Suppressor macrophage treated with lipopolysaccharide for 4 hours (primary cell): ENCODE data around the gene SS18L1.

Experiments used
- DNase-seq: peaks from one replicate; pipeline ENCODE4 v3.0.0-alpha.2; 2020

SS18L1 gene

DNA sequence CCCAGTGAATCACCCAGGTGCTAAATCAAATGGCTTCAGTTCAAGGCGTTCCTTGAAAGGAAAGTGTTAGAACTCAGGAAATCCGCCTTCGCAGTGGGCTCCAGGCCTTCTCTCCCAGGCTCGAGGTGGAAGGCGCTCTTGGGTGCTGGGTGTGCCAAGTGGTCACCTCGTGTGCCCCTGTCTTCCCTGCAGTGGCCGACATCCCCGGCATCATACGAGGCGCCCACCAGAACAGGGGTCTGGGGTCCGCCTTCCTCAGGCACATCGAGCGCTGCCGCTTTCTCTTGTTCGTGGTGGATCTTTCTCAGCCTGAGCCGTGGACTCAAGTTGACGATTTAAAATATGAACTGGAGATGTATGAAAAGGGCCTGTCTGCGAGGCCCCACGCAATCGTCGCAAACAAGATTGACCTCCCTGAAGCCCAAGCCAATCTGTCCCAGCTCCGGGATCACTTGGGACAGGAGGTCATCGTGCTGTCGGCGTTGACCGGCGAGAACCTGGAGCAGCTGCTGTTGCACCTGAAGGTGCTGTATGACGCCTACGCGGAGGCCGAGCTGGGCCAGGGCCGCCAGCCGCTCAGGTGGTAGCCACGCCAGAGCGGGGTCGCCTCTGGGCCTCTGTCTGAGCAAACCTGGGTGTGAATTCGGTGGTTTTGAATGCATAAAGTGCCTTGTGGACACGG is 57.1 kb downstream of the SS18L1 start:
- DNase-seq = no peak

DNA sequence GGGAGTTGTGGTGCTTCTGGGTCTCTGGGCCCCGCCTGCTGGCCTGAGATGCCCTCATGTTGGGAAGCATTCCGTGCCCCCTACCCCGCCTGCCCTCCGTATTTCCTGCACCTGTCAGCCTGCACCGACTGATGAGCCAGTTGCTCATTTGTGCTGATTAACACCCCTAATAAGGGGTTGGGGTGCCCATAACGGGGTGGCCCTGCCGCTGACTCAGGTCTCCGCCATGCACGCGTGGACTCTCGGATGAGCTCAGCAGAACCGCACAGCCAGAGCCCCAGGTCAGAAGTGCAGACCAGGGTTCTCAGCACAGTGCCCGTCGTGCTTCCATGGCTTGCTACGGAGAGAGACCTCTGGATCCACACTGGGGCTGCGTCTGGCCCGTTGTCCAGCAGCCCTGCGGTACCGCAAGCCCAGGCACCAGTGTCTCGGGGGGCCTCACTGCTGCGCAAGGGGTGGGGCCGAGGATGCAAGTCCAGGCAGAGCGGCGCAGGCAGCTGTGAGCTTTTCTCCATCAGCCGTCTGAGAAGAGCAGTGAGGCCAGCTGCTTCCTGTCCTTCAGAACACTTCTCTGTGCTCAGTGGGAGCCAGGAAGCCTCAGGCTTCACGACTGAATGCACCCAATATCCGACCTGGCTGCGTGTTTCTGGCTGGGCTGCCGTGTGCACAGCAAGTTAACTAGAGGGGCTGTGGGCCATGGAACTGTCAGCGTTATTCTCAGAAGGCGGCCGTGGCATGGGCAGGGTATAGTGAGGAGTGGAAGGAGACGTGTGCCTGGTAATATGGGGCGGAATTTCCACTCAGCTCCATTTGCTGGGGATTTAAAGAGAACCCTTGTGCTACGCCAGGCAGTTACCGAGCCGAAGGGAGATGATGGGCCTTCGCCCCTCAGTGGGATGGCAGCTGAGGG is 57.9 kb downstream of the SS18L1 start:
- DNase-seq = no peak

DNA sequence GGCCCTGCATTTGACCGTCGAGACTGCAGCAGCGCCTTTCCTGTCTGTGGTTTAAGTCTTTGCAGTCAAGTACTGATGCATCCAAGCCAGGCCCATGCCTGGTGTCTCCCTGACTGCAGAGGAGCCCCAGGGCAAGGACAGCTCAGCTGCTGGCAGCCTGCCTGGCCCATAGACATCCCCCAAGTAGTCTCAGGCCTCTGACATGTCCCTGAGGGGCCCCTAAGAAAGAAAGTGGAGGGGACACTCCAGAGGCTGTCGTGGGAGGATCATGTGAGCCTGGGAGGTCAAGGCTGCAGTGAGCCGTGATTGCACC is 58.5 kb downstream of the SS18L1 start:
- DNase-seq = no peak

DNA sequence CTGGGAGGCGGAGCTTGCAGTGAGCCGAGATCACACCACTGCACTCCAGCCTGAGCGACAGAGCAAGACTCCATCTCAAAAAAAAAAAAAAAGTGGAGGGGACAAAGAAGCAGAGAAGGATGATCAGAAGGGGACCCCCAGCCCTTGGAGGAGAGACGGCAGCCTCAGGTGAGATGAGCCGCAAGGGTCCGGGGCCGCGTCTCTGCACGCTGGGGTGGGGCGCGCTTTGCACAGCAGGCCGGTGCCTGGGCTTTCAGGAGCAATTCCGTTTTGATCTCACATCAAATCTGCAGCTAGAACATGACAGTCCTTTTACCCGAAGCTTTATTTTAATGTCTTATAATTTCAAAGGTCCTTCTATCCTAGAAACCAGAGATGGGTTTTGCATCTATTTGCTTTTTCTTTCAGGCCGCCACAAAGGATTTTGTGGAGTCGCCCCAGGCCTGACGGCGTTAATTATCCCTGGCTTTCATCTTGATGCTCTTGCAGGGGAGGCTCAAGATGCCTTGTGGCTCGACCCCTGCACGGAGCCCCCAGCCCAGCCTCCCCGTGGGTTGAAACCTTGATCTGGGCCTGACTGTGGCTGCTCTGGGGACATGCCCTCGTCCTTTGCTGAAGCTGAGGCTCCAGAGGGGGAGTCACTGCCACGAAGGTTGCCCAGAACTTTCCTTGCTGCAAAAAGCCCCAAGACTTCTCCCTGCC is 59.3 kb downstream of the SS18L1 start:
- no peak for DNase-seq

DNA sequence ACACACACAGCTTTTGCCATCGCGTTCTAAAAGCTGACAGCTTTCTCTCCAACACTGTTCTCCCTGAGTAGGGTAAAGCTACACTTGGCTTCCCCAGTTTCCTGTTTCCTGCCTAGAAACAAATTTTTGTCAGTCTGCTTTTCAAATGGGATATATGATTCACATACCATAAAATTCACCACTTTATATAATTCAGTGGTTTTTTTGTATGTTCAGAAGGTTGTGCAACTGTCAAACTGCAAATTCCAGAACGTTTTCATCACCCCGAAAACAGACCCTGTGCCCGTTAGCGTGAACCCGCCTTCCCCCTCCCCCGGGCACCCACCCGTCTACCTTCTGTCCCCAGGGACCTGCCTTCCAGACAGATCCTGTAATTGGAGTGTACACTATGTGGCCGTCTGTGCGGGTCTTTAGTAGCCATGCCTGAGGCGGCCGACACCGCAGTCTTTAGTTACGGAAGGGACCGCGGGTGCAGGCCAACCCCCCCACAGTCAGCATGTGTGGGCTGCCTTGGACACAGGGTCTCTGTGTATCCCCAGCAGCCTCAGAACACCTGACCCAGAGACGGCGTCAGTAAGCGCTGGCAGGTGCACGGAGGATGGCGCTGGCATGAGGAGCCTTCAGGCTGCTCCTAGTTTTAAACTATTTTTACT is 59.9 kb downstream of the SS18L1 start:
- DNase-seq = no peak

DNA sequence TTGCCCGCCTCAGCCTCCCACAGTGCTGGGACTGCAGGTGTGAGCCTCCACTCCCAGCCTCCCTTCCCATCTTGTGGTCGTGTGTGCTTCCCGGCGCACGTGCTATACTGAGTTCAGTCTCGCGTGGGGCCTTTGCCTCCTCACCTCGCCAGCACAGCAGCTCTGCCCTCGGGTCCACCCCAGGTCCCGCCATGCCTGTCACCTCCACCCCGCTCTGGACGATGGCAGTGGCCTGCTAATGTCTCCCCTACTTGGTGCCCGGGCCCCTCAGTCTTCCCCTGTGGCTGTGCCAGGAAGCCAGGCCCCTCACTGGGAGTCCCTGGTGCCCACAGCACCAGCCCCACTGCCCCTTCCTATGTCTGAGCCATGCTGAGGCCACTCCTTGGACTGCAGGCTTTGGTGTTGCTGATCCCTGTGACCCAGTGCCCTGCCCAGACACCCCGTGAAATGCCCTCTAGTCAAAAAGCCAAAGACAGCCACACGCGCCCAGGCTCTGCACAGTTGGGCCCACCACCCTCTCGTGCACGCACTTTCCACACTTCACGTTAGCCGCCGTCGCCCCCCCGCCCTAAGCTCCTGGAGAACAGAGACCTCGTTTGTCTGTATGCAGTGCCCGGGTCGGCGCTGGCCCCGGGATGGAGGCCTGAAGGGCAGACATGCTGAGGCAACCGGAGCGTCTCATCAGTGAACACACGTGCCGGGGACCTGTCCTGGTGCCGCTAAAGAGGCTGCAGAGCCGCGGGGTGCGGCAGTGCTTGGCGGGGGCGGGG is 62.2 kb downstream of the SS18L1 start:
- no peak for DNase-seq

DNA sequence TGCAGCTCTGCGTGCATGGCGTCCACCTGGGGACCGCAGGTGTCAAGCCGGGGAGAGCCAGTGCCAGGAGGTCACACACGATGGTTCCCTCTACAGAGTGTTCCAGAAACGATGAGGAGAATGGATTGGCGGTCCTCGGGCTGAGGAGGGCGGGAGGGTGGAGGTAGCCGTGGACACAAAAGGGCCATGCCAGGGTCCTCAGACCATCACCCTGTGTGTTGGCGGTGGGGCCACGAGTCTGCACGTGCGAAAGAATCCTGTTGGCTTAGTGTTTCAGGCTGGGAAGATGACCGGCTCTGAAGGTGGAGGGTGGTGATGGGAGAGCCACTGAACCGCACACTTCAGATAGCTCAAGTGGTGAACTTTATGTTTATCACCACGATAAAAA is 62.8 kb downstream of the SS18L1 start:
- no peak for DNase-seq

DNA sequence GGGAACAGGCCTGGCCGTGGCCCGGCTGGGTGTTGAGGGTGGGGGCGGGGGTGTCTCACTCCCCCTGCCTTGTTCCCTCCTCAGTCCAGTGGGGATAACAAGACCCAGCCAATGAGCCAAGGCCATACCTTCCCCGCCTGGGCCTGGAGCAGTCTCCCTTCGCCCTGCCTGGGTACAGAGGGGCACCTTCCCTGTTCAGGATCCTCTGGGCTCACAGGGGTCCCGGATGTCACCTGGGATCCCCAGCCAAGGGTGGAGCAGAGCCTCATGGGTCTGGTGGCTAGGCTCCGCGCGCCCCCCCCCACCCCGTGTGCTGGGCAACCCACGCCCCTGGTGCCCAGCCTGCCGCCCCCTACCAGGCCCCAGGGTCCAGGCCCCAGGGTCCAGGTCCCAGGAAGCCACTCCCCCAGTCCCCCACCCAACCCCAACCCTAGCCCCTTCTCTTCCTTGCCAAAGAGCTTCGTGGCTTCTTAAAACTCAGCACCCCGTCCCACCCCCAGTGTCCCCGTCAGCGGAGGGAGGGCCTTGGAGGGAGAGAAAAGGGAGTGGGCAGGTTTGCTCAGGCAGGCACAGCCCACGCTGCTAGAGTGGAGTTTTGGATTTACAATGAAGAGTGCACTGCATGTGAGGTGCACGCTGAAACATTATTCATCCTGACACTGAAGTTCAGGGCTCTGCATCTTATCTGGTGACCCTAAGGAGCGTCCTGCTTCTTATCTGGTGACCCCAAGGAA is 64.7 kb downstream of the SS18L1 start:
- no peak for DNase-seq

DNA sequence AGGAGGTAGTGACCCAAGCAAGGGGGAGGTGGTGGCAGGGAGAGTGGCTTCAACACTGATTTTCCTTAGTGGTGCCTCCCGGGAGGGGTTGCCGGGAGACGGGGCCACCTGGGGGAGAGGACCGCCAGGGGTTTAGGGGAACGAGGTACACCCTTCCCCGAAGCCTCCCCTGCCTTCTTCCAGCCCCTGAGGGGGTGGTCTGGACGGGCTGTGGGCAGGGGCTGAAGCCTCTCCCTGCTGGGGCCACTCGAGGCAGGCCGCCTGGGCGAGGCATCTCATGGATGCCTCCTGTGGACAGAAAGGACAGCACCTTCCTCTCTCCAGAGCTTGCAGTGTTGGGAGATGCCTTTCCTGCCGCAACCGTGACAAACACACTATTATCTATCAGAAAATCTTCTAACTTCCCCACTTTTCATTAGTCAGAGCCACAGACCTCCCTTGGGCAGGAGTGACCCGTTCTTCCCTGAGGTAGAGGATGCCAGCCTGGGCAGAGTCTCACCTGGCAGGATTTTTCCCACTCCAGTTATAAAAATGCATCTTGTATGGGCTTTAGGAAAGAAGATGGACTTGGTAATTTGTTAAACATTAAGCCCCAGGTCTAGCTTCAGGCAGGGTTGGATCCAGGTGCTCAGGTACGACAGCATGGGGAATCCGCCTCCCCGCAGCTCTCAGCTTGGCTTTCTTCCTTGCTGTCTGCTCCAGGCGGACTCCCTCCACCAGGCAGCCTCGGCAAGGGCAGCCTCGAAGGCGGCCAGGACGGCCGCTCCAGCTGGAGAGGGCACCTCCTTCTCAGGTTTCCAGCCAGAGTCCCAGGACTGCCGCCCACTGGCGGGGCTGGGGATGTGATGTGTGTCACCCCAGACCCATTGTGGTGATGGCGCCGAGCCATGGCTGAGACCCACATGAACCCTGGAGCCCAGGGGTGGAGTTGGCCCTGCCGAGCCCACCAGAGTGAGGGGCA is 65.5 kb downstream of the SS18L1 start:
- no peak for DNase-seq

DNA sequence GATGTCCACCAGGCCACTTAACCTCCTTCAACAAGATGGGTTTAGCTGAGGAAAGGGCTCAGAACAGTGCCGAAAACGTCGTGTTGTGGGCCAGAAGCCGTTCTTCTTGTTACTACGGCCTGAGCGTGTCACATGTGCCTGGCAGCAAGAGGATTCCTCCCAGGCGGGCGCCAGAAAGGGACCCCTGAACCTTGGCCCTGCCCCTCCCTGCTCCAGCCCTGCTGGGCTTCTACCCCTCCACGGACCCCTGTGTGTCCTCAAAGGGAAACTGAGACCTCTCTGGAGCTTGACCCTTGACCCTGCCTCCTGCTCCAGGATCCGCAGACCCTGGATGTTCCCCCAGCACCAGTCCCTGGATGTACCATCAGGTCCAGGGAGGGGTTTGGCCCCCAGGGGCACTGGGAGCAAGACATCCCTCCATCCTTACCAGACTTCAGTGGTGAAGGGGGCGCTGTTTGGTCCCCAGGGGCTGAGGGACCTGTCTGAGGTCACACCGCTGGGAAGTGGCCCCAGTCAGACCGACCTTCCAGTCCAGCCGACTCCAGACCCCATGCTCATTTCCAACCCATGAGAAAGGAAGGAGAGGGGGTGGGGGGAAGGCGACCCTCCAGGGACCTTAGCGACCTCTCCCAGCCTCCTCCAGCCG is 66.4 kb downstream of the SS18L1 start:
- no peak for DNase-seq

DNA sequence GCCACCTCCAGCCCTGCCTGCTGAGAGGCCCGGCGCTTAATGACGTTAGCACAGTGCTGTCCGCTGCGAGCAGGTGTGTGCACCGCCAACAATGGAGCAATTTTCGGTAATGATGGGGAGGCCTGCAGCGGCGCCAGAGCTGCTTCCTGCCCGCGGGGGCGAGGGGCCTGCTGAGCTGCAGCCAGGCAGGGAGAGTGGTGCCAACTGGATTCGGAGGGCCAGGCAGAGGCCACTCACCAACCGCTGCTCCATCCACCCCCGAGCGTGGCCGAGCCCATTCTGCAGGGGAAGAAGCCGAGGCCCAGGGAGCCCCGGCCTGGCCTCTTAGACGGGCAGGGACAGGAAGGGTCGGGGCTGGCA is 66.9 kb downstream of the SS18L1 start:
- no peak for DNase-seq

DNA sequence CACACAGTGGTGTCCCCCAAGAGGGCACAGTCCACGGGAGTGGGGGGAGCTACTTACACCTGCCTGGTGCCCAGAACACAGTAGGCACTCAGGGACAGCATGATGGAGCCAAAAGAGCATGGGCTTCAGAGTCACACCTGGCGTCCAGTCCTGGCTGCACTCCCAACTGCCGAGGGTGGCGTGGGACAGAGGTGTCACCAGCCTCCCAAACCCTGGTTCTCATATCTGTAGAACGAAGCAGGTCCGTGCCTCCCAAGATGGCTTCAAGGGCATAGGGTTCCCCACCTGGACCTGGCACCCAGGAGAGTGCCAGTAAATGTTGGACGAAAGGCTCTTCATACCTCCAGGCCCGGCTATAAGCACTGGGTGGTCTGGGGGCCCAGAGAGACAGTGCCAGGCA is 67.6 kb downstream of the SS18L1 start:
- no peak for DNase-seq

DNA sequence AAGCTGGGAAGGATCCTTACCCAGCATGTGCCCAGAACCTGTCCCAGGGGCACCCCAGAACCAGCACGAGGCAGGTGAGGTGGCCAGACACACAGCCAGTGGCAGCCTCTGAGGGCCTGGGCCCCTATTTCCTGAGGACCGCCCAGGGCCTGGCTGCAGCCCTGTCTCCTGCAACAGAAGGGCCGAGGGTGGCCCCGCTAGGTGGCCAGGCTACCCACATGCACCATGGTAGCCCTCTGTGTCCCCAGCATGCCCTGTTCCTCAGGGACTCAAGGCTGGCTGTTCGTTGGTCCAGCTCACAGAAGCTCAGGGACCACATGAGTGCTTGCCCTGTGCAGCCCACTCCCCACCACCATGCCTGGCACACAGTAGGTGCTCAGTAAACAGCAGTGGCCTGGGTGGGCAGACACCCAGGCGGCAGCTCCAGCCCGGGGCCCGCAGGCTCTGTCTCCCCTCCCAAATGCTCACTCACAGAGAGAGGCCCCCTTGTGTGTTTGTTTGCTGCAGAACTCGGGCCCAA is 68.3 kb downstream of the SS18L1 start:
- DNase-seq = no peak

DNA sequence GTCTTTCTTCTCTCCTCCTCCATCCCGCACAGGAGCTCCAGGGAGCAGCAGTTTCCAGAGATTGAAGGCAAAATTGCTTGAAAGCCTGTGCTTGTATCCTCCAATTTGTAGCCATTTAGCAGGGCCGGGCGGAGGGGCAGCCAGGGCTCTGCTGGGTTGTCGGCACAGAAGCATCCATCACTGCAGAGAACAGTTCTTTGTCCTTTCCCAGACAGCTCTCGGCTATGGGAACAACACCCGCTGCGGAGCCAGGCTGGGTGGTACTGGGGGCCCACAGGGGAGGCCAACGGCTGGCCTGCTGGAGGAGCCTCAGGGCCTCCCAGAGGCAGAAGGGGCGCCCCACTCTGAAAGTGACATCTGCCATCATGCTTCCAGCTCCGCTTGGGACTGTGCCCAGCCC is 68.7 kb downstream of the SS18L1 start:
- DNase-seq = no peak

DNA sequence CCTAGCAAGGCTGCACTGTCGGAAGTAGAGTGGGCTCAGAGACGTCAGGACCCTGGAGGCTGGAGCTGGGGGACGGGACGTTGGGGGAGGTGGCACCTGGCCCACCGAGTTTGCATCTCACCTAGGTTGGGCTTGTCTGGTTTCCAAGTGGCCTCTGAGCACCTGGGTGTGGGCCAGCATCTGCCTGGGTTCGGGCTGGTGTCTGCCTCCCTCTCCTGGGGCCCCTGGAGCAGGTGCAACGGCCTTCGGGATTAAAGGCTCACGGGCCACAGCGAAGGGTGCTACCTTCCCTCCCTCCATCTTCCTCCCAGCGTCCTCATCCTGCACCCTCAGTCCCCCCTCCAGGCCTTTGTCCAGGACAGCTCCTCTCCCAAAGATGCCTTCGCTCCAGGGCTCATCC is 70.5 kb downstream of the SS18L1 start:
- DNase-seq = no peak

DNA sequence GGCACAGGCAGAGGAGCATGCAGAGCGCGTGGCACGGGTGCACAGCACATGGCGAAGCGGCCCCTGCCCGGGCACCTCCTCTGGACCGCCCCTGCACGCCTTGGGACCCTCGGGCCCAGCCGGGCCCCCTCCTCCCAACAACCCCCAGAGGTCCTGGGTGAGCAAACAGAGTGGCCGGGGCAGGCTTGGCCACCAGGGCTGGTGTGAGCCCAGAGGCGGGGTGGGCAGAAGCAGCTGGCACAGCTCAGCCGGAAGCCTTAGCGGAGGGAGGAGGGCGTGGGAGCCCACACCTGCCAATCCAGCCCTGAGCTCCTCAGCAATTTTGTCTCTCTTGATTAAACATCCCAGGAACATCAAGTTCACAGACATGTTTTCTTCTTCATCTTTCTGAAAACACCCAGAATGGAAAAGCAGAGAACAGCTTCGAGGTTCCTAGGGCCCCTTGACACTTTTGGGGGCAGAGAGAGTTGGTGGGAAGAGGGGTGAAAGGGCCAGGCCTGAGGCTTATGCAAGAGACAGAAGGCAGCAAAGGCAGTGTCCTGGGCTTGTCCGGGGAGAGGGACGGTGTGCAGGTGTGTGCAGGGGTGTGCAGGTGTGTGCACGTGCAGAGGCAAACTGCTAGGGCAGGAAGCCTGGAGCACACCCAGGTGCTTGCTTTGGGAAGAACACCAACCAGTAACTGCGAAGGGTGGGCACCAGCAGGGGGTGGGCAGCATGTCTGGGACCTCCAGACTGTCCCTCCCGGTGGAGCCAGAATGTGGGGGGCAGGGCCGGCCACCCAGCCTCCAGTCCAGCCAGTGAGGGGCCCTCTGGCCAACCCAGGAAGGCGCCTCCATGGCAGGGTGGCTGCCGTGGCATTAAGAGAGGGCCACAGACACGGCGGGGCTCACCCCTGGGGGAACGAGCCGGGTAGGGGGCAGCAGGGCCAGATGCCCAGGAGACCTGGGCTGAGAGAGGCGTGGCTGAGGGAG is 71.7 kb downstream of the SS18L1 start:
- no peak for DNase-seq

DNA sequence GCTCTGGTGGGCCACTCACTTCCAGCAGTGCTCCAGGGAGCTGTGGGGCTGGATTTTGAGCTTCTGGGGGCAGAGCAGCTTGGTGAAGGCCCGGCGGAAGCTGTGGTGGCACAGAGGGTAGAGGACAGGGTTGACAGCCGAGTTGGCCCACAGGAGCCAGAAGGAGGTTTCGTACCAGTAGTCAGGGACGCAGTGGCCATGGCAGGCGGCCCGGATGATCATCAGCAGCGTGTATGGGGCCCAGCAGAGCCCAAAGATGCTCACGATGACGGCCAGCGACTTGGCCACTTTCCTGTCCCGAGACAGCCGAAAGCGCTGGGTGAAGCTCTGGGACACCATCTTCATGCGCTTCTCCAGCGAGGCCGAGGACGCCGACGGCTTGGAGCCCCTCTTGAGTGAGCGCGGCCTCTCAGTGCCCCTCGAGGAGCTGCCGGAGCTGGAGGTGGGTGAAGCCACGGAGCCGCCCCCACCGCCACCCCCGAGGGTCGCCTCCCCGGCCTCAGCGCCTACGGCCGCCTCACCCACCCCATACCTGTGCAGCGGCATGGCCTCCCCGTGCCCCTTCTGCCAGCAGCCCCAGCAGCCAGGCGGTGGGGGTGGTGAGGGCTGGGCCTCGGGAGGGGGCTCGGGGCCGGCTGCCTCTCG is 72.5 kb downstream of the SS18L1 start:
- no peak for DNase-seq
